GM21723 (cell line): Measurements from ENCODE around the gene MORC3.
"Not testable (repeated sequence)": the region's sequence is repeated elsewhere in the genome, so short reads cannot be mapped to it uniquely, and the experiment has no call there.

Source experiments
- ATAC-seq: cut with Tn5 transposase; IDR thresholded peaks from one replicate; pipeline ENCODE4 v1.9.1; 2021; ENCODE audit warnings: mild to moderate bottlenecking, moderate library complexity; ENCODE audit not compliant: unreplicated experiment

Gene MORC3

DNA sequence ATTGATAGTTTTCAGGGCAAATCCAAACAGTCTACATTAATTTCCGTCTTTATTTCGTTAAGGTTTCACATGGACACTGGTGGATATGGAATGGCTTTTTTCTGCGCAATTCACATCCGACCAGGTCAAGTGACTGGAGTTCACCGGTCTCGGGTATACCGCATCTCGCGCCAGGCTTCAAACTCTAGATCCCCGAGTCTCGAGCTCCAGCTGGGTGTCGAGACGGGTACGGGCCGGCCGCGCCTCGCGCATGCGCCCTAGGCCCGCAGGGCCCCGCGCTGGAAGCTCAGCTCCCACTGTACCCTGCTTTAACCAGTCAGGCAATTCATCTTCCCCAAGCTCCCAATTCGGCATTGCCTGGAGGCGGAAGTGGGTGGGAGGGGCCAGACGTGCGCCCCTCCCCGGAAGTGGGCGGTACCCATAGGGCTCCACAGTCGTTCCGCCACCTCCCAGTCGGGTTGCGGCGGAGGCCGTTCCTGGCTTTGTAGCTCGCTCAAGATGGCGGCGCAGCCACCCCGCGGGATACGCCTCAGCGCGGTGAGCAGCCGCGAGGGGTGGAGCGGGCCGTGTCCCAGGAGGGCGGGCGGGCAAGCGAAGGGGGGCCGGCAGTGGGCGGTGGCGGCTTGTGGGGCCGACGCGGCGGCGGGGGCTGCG is at the start of gene MORC3:
MORC3 (plus strand) TSS at position 431 of the 654 bp plus-strand sequence; CDS start at position 499, 68 bp downstream.
- ATAC-seq = peak; percentile 86

DNA sequence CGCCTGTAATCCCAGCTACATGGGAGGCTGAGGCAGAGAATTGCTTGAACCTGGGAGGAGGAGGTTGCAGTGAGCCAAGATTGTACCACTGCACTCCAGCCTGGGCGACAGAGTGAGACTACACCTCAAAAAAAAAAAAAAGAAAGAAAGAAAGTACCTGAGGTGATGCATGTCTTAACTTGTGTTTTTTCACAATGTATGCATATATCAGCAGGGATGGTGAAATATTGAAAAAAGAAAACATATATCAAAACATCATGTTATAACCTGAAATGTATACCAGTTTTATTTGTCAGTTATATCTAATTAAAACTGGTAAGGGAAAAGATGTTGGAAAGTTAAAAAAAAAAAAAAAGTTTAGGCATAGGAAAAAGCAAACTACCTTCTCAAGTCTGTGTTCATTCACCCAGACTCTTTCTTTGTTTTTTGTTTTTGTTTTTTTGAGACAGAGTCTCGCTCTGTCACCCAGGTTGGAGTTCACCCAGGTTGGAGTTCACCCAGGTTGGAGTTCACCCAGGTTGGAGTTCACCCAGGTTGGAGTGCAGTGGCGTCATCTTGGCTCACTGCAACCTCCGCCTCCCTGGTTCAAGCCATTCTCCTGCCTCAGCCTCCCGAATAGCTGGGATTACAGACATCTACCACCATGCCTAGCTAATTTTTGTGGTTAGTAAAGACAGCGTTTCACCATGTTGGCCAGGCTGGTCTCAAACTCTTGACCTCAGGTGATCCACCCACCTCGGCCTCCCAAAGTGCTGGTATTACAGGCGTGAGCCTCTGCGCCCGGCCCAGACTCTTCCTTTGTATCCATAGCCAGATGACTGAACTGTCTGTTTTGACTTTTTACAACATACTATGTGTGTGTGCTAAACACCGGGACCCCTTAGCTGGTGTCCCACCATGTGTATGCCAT is 49.0 kb upstream of the MORC3 start:
- ATAC-seq = not testable (repeated sequence)

- ATAC-seq = no peak
Observed at GRCh38 chr21:36274128-36274527, 45.9 kb upstream of the MORC3 start.

DNA sequence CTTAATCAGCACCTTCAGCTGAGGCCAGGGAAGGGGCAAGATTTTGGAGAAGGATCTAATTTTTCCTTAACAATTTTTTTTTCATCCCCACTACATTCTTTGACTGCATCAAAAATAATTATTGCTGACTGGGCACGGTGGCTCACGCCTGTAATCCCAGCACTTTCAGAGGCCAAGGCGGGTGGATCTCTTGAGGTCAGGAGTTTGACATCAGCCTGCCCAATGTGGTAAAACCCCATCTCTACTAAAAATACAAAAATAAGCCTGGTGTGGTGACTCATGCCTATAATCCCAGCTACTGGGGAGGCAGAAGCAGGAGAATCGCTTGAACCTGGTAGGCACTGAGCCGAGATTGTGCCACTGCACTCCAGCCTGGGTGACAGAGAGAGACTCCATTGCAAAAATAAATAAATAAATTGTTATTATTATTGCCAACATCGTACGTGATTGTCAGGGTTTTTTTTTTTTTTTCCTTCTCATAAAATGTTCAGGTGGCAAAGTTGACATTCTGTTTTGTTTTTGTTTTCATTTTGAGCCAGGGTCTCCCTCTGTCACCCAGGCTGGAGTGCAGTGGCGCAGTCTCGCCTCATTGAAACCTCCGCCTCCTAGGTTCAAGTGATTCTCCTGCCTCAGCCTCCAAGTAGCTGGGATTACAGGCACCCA is 37.3 kb upstream of the MORC3 start:
- no peak for ATAC-seq

GRCh38 chr21:36283231-36283622 is 36.8 kb upstream of the MORC3 start:
- ATAC-seq = not testable (repeated sequence)

DNA sequence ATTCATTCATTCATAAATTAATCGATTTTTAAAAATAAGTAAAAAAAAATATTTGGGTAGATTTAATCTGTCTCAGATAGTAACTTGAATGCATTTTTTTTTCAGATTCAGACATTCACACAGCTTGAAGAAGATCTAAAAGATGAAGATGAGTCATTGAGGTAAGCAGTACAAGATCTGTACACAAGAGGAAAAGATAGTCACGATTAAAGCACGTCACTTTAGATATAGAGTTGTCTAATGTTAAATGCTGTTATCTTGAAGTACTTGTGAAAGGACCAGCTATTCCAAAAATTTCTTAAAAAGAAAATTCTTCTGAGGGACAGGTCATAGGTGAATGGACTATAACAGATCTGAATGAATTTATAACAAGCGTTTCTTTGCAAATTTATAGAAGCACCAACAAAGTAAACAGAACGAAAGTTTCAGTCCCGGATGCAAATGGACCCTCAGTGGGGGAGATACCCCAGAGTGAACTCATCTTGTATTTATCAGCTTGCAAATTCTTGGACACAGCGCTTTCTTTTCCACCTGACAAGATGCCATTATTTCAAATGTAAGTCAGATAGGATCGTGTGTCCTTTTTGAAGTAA is 31.2 kb upstream of the MORC3 start:
- ATAC-seq = no peak

DNA sequence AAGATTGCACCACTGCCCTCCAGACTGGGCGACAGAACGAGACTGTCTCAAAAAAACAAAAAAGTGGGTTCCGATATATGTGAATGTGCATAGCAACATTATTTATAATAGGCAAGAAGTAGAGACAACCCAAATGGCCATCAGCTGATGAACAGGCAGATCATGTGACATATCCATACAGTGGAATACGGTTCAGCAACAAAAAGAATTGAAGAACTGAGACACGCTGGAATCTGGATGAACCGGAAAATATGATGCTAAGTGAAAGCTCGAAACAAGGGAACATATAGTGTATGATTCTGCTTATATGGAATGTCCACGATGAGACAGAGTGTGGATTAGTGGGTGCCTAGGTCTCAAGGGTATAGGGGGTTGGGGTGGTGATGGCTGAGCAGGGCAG is 28.5 kb upstream of the MORC3 start:
- no peak for ATAC-seq

DNA sequence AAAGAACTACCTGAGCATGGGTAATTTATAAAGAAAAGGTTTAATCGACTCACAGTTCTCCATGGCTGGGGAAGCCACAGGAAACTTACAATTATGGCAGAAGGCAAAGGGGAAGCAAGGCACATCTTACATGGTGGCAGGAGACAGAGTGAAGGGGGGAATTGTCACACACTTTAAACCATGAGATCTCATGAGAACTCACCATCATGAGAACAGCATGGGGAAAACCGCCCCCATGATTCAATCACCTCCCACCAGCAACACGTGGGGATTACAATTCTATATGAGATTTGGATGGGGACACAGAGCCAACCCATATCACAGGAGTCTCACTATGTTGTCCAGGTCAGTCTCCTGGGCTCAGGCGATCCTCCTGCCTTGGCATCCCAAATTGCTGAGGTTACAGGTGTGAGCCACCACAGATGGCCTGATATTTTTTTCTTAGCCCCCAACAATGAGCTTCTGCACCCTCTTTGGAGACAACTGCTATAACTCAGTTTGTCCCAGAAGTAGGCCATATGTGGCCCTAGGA is 22.5 kb upstream of the MORC3 start:
- peak; percentile 1 for ATAC-seq

DNA sequence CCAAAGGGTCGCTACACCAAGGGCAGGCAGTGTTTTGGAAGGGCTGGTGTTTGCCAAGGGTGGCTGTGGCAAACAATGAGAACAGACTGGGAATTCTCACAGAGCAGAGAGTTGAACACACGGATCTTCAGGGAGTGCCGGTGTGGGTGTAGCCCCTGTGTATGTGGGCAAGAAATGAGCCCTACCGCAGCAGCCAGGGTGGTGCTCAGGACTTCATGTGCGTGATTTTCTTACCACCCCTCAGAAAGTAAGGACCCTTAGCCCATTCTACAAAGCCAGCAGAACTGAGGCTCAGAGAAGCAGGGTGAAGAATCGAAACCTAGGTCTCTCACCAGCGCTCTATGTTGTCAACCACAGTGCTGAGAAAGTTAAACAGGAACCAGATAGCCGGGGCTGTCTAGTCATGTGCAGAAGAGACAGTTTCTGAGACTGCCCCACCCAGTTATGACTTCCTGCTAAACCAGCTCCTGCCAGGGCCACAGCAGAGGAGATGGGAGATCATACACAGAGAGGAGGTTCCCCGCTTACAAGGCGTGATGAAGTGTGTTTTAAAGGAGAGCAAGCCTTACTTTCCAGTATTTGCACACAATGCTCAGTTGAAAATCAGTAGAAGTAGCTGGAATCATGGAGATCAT is 21.9 kb upstream of the MORC3 start:
- ATAC-seq = peak; percentile 97

DNA sequence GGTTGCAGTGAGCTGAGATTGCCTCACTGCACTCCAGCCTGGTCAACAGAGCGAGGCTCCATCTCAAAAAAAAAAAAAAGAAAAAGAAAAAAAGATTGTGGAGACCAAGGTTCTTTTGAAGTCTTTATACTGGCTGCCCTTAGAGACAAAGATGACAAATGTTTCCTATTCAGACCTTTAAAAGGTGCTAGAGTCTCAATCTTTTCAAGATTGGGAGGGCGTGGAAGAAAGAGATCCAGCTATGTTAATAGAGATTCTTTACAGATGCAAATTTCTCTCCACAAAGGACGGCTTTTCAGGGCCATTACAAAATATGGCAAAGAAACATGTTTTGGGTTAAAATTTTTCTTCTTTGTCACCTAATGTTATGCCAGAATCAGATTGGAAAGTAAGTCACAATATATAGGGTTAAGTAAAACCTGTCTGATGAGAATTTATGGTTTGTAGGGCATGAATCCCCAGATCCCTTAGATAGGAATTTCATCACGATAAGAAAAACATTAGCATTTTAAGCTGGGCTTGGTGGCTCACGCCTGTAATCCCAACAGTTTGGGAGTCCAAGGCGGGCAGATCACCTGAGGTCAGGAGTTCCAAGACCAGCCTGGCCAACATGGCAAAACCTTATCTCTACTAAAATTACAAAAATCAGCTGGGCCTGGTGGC is 13.0 kb upstream of the MORC3 start:
- no peak for ATAC-seq

GRCh38 chr21:36310016-36310415 is 10.0 kb upstream of the MORC3 start:
- ATAC-seq = peak; percentile 94

DNA sequence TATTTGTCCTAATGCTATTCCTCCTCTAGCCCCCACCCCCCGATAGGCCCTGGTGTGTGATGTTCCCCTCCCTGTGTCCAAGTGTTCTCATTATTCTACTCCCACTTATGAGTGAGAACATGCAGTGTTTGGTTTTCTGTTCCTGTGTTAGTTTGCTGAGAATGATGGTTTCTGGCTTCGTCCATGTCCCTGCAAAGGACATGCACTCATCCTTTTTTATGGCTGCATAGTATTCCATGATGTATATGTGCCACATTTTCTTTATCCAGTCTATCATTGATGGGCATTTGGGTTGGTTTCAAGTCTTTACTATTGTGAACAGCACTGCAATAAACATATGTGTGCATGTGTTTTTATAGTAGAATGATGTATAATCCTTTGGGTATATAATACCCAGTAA is 6.6 kb upstream of the MORC3 start:
- not testable (repeated sequence) for ATAC-seq

GRCh38 chr21:36316045-36316444 is 4.0 kb upstream of the MORC3 start:
- not testable (repeated sequence) for ATAC-seq

- ATAC-seq = no peak
Observed at GRCh38 chr21:36316872-36317484, 3.0 kb upstream of the MORC3 start.

DNA sequence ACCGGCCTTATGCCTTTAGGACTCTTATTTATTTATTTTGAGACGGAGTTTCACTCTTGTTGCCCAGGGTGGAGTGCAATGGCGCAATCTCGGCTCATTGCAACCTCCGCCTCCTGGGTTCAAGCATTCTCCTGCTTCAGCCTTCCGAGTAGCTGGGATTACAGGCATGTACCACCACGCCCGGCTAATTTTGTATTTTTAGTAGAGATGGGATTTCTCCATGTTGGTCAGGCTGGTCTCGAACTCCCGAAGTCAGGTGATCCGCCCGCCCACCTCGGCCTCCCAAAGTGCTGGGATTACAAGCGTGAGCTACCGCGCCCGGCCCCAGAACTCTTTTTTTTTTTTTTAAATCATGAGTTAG is 611 bp upstream of the MORC3 start:
- not testable (repeated sequence) for ATAC-seq

DNA sequence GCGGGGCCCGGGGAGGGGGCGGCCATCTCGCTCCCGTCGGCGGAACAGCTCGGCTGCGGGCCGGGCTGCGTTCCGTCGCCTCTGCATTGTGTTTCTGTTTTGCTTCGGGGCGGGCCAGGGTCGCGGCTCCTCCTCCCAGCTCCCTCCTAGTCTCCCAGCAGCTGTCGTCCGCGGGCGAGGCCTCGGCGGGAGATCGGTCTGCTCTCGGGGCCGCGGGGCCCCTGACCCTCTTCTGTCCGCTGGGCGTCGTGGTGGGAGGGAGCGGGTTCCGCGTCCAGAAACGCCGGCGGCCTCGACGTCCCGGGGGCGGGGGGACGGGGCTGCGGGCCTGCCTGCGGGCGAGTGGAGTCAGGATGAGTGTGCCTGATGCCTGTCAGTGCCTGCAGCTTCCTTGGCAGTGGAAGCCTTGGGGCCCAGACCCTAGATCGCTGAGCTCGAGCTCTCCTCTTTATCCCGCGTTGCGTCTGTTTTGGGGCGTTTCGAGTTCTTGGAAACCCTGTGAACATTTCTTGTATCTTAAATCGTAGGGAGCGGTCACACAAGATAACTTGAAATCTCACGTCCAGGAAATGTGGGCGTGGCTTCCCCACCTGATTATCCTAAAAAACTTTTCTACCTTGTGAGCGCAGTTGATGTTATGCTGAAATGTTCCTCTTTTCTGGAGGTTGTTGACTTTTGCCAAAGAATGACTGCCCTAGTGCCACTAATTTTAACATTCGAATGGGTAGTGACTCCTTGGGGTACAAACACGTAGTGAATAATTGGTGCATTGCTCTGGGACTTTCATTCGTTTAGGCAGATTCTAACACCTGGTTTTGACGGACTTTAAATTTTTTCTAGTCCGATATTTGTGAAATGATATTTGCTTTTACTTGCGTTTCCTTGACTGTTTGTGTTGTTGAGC is 676 bp downstream of the MORC3 start:
- peak; percentile 46 for ATAC-seq

DNA sequence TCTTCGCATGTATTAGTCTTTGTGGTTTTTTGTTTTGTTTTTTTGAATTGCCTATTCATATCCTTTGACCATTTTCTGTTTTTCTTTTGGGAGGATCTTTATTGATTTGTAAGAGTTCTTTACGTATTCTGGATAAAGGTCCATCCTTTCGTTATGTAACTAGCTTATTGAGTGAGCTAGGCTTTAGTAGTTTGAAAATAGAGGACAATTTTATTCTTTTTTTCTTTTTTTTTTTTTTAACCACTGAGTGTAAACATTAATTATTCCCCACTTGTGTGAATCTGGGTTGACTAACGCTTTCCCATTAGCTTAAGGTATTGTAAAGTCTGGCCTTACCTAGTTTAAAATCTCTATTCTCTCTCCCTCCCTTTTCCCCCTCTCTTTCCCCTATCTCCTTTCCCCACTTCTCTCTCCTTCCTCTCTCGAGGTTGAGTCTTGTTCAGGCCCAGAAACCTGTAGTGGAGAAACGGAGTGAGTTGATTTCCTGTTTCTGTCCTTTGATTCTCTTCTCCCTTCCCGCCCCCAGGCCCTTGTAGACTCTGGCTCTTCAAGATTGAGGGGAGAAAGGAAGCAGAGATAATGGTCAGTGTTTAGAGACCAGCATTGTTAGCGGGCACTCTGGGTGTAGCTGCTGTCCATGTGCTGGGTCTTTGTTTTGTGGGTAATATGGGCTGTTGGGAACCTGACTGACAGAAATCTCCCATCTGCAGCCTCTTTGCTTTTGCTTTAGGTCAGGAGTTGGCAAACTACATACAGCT is 1.5 kb downstream of the MORC3 start:
- no peak for ATAC-seq

- ATAC-seq = no peak
Observed at GRCh38 chr21:36322083-36322424, 2.1 kb downstream of the MORC3 start.
